Esophagus squamous epithelium (tissue), 4 donors: ENCODE measurements around the gene ADARB2.
A peak's percentile ranks its signal among the peaks of the same experiment; 100 is the strongest.

Experiments used
- CTCF ChIP-seq, 6 experiments: fragments of 450-650 bp in 4 of 6; fragments of 200-600 bp in 2 of 6; sonication (generic) in 2 of 6; IDR thresholded peaks; one replicate each; pipeline ENCODE4 v1.5.1; 2016 to 2019; ENCODE audit warnings: antibody characterized with exemption in 6 of 6, mild to moderate bottlenecking in 4 of 6, moderate library complexity in 4 of 6
- POLR2A ChIP-seq, 4 donors: fragments of 450-650 bp; IDR thresholded peaks; one replicate each; pipeline ENCODE4 v1.6.1; 2017; ENCODE audit warnings: antibody characterized with exemption in 4 of 4, mild to moderate bottlenecking in 4 of 4, moderate library complexity in 3 of 4

- TF ChIP-seq POLR2A (IDR thresholded peaks at IDR 0.05) (no peak), CTCF (IDR thresholded peaks at IDR 0.05) (peak in 2 of 6 experiments; percentile 11 to 33)
These were observed 594.7 kb downstream of the ADARB2 start for GRCh38 chr10:1142596-1142995.
